Measurements from ENCODE around the gene SP5. TPM values are rescaled to one million over a fixed set of nuclear protein-coding genes. Genes with fewer than 3 reads are reported as not detected.

Gene SP5
- total and polyA plus RNA-seq, 2 of the 4 experiments (the other 2 are of a cell fraction) = not detected

GRCh38 chr2:170701011-170701410, 14.1 kb upstream of the SP5 start:
- no peaks in the 10 kb centered on the region for H3K9me1 ChIP-seq (ENCODE audit: insufficient read depth, low read length)
- ChIA-PET POLR2A (ENCODE audit: unreplicated experiment) (no interaction called here), CTCF (interaction anchor here (0.6 kb wide), 1 partner anchor 199 kb away, joined by 7 read pairs; no protein-coding TSS in a partner anchor)
- H3K36me3 ChIP-seq (ENCODE audit: control insufficient read depth, insufficient read depth, low read length) = no peaks in the 10 kb centered on the region
- H3K4me2 ChIP-seq (ENCODE audit: low read depth, low read length) = no peak overlapping the region
- H3K4me3 ChIP-seq (ENCODE audit: insufficient read depth, low read depth, low read length) = no peak overlapping the region
- no peak overlapping the region for H2BK120ac ChIP-seq (ENCODE audit: low read depth, low read length)
- no TSS peak for BruUV-seq (replicated peaks)
- no peak overlapping the region for H3K23ac ChIP-seq (ENCODE audit: low read depth, low read length)
- H3K27me3 ChIP-seq (ENCODE audit: control insufficient read depth, insufficient read depth, low read length) = 0 out of 2 replicates have a peak, but pooled peaks cover 2% of the 10 kb centered on the region
- no peak overlapping the region for H3K18ac ChIP-seq (ENCODE audit: low read depth, low read length)
- no peak overlapping the region for H3K14ac ChIP-seq (replicated peaks; ENCODE audit: low read depth, low read length)
- H4K8ac ChIP-seq (ENCODE audit: low read depth in 2 of 2, low read length in 2 of 2) = no peak overlapping the region
- no peak overlapping the region for H3K9ac ChIP-seq (ENCODE audit: low read depth, low read length)
- H3K79me1 ChIP-seq (ENCODE audit: low read depth in 1 of 2, low read length in 2 of 2) = no peaks in the 10 kb centered on the region
- no peak overlapping the region for H4K5ac ChIP-seq (ENCODE audit: low read depth, low read length)
- no peak overlapping the region for H2BK5ac ChIP-seq (ENCODE audit: low read depth, low read length, poor library complexity, severe bottlenecking)
- no peak overlapping the region for H2AK9ac ChIP-seq (replicated peaks; ENCODE audit: low read depth, low read length, poor library complexity)
- DNase-seq (no peak), ATAC-seq (ENCODE audit: low read depth) (no peak)
- no peaks in the 10 kb centered on the region for H4K20me1 ChIP-seq (ENCODE audit: insufficient read depth, low read length)
- H2BK15ac ChIP-seq (ENCODE audit: low read depth, low read length) = no peak overlapping the region
- H2AFZ ChIP-seq (replicated peaks; ENCODE audit: low read length, poor library complexity) = no peak overlapping the region
- no peak overlapping the region for H3K56ac ChIP-seq (ENCODE audit: extremely low read depth, insufficient read depth, low read length)
- intact Hi-C loops (cut with micrococcal nuclease) (loop anchor here (10.0 kb wide), 1 partner anchor 296 kb away; no protein-coding TSS in a partner anchor), in situ Hi-C loops (cut with MboI; ENCODE audit: low sequenced_read_pairs) (no loop called here), dilution Hi-C loops (cut with HindIII; ENCODE audit: low sequenced_read_pairs, unreplicated experiment) (no loop called here)
- H3K4me1 ChIP-seq (ENCODE audit: control insufficient read depth, insufficient read depth, low read length) = no peaks in the 10 kb centered on the region
- H3K27ac ChIP-seq (ENCODE audit: insufficient read depth, low read length) = no peak overlapping the region
- TF ChIP-seq POLR2A (IDR thresholded peaks at IDR 0.05; ENCODE audit: low read depth, low read length) = no peak
- no peak for TF ChIP-seq USF2 (IDR thresholded peaks at IDR 0.05; ENCODE audit: low read depth, low read length)
- no peak for TF ChIP-seq NFE2L2 (IDR thresholded peaks at IDR 0.05; ENCODE audit: low read depth, low read length)
- no peak for TF ChIP-seq RCOR1 (IDR thresholded peaks at IDR 0.05; ENCODE audit: insufficient replicate concordance, low read length)
- TF ChIP-seq MXI1 (IDR thresholded peaks at IDR 0.05; ENCODE audit: borderline replicate concordance, low read depth, low read length) = no peak
- no peak for TF ChIP-seq RFX5 (IDR thresholded peaks at IDR 0.05; ENCODE audit: low read depth, low read length)
- no peak for TF ChIP-seq CTCF (conservative IDR thresholded peaks at IDR 0.05; ENCODE audit: low read depth, low read length)
- no peak overlapping the region for H2BK20ac ChIP-seq (ENCODE audit: low read depth, low read length)
- WGBS, 2 experiments (ENCODE audit: extremely low coverage in 2 of 2, insufficient read length in 1 of 2) = 0% methylated on average over 1 of the region's 4 CpGs; no CpG with 5 or more reads in 1 of the 2 experiments
- H4K91ac ChIP-seq (ENCODE audit: insufficient read depth, low read depth, low read length) = no peak overlapping the region
- H2AK5ac ChIP-seq (ENCODE audit: low read depth, low read length) = no peak overlapping the region
- H3K9me3 ChIP-seq (ENCODE audit: control insufficient read depth, insufficient read depth, low read length) = no peaks in the 10 kb centered on the region
- H3K4ac ChIP-seq (ENCODE audit: low read depth, low read length) = no peak overlapping the region
